Left lung (tissue), 10 donors: Measurements from ENCODE around the gene MAN1C1. TPM values are rescaled to one million over a fixed set of nuclear protein-coding genes. Genes with fewer than 3 reads are reported as not detected.

Source experiments
- ATAC-seq: fragments of 200-7000 bp; cut with Tn5 transposase; one replicate; pipeline ENCODE4 v1.9.1; 2020; ENCODE audit warnings: moderate library complexity
- DNase-seq, 4 donors: peaks; one replicate each; pipeline ENCODE4 v3.0.0-alpha.2; 2013 to 2020
- H3K27ac ChIP-seq, 2 donors: fragments of 200-600 bp; sonication (generic) in 1 of 2; one replicate each; pipeline versions ENCODE4 v1.5.0 to v1.8.0; 2020 to 2021
- H3K27me3 ChIP-seq, 2 donors: fragments of 200-600 bp; sonication (generic) in 1 of 2; one replicate each; pipeline versions ENCODE4 v1.5.0 to v1.8.0; 2020 to 2021
- H3K36me3 ChIP-seq, 2 donors: fragments of 200-600 bp; sonication (generic) in 1 of 2; one replicate each; pipeline versions ENCODE4 v1.5.0 to v1.8.0; 2020 to 2021
- H3K4me1 ChIP-seq, 2 donors: fragments of 200-600 bp; one replicate each; pipeline ENCODE4 v1.8.0; 2021
- H3K4me3 ChIP-seq, 2 donors: fragments of 200-600 bp; sonication (generic) in 1 of 2; one replicate each; pipeline versions ENCODE4 v1.5.0 to v1.8.0; 2020 to 2021; ENCODE audit warnings: mild to moderate bottlenecking in 1 of 2
- H3K9me3 ChIP-seq, 2 donors: fragments of 200-600 bp; sonication (generic) in 1 of 2; one replicate each; pipeline versions ENCODE4 v1.5.0 to v1.8.0; 2020 to 2021
- intact Hi-C, 2 donors: fragments of 100-400 bp; cut with DNase I; formaldehyde crosslinking; loops; one replicate each; pipeline versions ENCODE4 v1.11.2 to v1.14.2; 2022
- polyA plus RNA-seq, 6 donors: library from polyadenylated mRNA; unstranded; fragments of 120-200 nt; gene quantifications; one replicate each; pipeline ENCODE4 v1.2.1, GENCODE V29; 2013; ENCODE audit not compliant: insufficient read length in 6 of 6
- total RNA-seq, 2 donors: library from RNA; stranded (reverse); fragmentation: NEBNext Ultra II Directional; extraction: Animal tissue kit (Norgen Biotek cat#: 25700); gene quantifications; one replicate each; pipeline ENCODE4 v1.2.1, GENCODE V29; 2021
- TF ChIP-seq, protein P1 (sequence below), 2 donors: fragments of 200-600 bp; sonication (generic) in 1 of 2; IDR thresholded peaks; one replicate each; pipeline versions ENCODE4 v1.5.0 to v1.8.0; 2021; ENCODE audit warnings: antibody characterized with exemption in 2 of 2
- donor health status: DM: no; HTN: yes; CAD: no.
- donor health status: DM: no; HTN: no; CAD: no.

The MAN1C1 gene
- total and polyA plus RNA-seq, 8 donors, result 14.9 to 20.3 (median 16.1) TPM

DNA sequence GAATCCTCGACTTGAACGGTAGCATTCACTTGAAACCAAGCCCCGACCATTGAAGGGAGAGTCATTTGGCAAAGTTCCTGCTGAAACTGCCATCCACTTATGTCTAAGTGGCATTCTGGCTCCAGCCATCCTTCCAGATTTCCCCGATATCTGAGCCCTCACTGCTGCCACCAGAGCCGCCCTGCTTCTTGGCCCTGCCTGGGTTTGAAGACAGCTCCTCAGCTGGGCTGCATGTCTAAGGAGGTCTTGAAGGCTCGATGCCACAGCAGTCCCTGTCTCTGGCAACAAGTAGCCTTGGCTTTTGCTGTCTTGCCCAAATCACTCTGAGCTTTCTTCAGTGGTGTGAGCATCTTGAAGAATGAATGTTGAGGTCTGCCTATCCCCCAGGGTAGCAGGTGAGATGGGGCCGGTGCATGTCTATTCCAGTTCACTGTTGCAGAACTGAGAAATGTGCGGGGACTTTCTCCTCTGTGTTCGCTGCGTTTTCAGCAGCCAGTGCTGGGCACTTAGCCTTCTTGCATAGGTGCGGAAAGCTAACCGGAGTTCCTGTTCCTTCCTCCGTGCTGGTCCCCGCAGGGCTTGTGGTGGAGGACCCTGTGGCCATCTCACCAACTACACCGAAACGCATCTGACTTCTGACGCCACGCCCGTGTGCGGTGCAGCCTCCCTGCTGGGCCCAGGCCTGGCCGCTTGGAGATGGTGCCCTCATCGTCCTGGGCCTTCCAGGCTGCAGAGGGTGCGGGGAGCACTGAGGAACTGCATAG is 29.2 kb downstream of the MAN1C1 start:
- no peak overlapping the region for H3K27ac ChIP-seq
- H3K36me3 ChIP-seq, result no peaks in the 10 kb centered on the region
- no peaks in the 10 kb centered on the region for H3K27me3 ChIP-seq
- H3K9me3 ChIP-seq, result no peaks in the 10 kb centered on the region
- peak; percentile 7 for ATAC-seq
- no peak overlapping the region for H3K4me3 ChIP-seq
- intact Hi-C loops, result no loop called here
- H3K4me1 ChIP-seq, result peaks cover 4 to 14% of the 10 kb centered on the region in 2 donors
- DNase-seq, result no peak
- TF ChIP-seq, protein P1, sequence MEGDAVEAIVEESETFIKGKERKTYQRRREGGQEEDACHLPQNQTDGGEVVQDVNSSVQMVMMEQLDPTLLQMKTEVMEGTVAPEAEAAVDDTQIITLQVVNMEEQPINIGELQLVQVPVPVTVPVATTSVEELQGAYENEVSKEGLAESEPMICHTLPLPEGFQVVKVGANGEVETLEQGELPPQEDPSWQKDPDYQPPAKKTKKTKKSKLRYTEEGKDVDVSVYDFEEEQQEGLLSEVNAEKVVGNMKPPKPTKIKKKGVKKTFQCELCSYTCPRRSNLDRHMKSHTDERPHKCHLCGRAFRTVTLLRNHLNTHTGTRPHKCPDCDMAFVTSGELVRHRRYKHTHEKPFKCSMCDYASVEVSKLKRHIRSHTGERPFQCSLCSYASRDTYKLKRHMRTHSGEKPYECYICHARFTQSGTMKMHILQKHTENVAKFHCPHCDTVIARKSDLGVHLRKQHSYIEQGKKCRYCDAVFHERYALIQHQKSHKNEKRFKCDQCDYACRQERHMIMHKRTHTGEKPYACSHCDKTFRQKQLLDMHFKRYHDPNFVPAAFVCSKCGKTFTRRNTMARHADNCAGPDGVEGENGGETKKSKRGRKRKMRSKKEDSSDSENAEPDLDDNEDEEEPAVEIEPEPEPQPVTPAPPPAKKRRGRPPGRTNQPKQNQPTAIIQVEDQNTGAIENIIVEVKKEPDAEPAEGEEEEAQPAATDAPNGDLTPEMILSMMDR (IDR thresholded peaks at IDR 0.05), result no peak

DNA sequence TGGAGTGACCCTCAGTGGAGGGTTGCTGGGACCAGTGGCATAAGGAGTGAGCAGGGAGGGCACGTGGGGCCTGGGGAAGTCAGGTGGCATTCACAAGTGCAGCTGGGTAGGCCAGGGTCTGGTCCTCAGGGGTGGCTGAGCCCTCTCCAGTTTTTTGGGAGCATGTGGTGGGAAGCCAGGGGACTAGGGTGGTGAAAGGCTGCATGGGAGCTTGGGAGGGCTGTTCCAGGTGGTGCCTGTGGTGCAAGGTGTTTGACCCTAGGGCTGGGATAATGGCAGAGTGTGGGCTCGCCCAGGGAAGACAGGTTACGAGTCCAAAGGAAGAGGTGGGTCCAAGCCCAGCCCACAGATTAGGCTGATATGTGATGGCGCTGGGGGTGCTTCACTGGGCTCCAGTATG is 30.5 kb downstream of the MAN1C1 start:
- H3K4me1 ChIP-seq, result peaks cover 4 to 16% of the 10 kb centered on the region in 2 donors
- H3K4me3 ChIP-seq, result no peak overlapping the region
- H3K27ac ChIP-seq, result no peak overlapping the region
- H3K36me3 ChIP-seq, result no peaks in the 10 kb centered on the region
- intact Hi-C loops, result no loop called here
- DNase-seq (no peak), ATAC-seq (no peak)
- no peaks in the 10 kb centered on the region for H3K27me3 ChIP-seq
- no peaks in the 10 kb centered on the region for H3K9me3 ChIP-seq
- TF ChIP-seq, protein P1 (IDR thresholded peaks at IDR 0.05), result no peak

DNA sequence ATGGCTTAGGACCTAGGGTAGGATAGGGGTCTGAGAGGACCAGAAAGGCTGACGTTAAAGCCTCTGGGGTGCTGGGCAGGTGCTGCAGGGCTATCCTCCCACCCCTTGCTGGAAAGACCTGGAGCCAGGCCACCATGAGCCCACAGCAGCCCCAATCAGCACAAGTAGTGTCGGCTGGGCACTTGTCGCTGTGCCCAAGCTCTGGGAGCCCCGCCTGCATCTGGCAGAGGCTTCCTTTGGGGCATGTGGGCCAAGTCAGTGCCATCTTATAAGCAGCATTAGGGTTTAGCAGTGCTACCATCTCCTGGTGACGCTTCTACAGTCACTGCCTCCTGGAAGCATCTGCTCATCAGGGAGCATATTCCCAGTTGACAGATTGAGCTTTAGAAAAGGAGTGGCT is 31.3 kb downstream of the MAN1C1 start:
- Histone ChIP-seq H3K9me3 (no peaks in the 10 kb centered on the region), H3K27me3 (no peaks in the 10 kb centered on the region), H3K27ac (no peak overlapping the region), H3K36me3 (no peaks in the 10 kb centered on the region), H3K4me1 (peaks cover 4 to 9% of the 10 kb centered on the region in 2 donors), H3K4me3 (no peak overlapping the region)
- intact Hi-C loops, result no loop called here
- DNase-seq (no peak), ATAC-seq (no peak)
- TF ChIP-seq, protein P1 (IDR thresholded peaks at IDR 0.05), result no peak

DNA sequence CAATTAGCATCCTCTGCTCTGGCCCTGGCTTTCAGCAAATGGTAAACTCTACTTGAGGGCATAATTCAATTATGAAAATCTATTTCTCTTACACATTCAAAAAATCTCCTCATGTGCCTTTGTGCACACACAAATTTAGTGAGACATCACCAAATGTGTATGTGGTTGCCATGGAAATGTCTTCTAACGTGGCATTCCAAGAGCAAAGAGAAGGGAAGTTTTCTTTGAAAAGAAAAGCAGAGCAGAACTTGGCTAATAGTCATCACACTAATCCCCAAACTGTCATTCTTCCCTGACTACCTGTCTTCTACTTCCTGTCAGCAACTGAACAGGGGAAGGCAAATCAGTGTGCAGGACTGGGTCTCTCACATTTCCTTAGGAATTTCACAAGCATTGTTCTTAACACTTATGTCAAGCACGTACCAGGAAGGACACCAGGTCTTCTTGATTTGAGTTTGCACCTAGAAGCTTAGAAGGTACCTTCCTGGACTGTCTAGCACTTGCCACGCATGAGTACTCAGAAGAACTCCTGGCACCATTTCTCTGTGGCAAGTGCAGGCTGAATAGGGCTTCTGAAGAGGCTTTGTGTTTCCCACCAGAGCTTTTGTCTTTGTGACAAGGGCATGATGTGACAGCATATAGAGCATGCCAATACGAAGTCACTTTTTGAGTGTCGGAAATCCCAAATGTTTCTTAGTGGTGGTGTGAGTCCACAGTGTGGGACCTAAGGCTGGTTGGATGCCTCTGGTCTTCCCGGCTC is 32.3 kb downstream of the MAN1C1 start:
- Histone ChIP-seq H3K4me1 (peaks cover 4 to 6% of the 10 kb centered on the region in 2 donors), H3K27ac (no peak overlapping the region), H3K36me3 (no peaks in the 10 kb centered on the region), H3K4me3 (no peak overlapping the region), H3K9me3 (no peaks in the 10 kb centered on the region), H3K27me3 (no peaks in the 10 kb centered on the region)
- ATAC-seq (no peak), DNase-seq (no peak)
- intact Hi-C loops, result no loop called here
- TF ChIP-seq, protein P1 (IDR thresholded peaks at IDR 0.05), result no peak
